ENCODE measurements around the gene NTNG2.
A peak's percentile ranks its signal among the peaks of the same experiment; 100 is the strongest.

Gene NTNG2

DNA sequence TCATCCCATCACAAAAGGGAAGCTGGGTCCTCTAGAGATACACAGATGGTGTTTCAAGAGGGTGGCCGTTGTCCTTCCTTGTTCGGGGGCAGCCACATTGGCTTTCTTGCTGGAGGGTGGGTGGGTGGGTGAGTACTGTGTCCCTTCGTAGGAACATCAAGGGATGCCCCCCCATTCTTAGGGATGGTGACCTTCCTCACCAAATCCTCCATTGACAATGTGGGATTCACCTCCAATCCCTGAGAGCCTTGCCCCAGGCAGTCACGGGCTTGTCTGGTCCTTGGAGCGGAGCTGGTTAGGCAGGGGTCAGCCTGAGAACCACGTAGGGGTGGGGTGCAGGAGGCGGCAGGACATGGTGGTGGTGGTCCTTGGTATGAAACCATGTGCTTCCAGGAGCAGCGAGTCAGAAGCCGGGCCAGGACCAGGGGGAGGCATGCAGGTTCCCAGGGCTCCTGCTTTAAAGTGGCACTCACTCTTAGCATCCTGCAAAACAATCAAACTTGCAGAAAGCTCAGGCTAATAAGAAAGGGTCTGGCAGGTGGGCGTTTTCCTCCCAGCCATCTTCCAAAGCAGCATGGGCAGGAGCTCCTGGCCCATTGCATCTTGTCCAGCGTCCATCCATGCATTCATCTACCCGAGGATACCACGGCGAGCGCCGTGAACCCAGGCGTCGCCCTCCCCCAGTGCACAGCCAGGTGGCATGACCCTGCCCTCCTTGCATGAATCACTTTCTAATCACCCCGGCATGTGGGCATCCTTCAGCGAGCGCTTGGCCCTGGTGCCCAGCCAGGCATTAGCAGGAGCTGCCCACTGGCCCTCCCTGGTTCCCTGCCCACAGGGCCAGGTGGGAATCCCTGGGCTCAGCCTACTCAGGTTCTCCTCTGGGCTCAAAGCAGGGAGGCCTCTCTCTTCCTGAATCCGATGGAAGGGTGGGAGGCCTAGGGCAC lies 76.4 kb downstream of the NTNG2 start:
- DNase-seq, result peak; percentile 24

- peak; percentile 17 for DNase-seq
These were observed 77.1 kb downstream of the NTNG2 start for GRCh38 chr9:132238992-132239391.

DNA sequence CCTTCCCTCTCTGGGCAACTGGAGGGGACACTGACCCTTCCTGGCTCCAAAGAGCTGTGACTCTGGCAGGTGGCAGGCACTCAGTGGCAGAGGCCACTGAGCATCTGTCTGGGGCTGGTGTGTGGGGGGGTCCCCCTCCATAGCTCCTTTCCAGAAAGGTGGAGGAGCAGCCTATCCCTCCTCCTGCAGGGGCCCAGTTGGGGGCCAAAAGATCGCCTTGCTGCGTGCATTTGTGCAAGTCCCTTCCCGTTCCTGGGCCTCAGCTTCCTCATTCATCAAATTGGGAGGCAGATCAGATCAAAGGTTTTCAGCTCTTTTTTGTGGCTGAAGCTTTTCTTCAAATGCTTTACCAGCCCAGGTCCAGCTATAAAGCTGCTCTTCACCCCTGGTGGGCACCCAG lies 77.7 kb downstream of the NTNG2 start:
- DNase-seq, result no peak

GRCh38 chr9:132239999-132240840 lies 78.4 kb downstream of the NTNG2 start:
- peak; percentile 36 for DNase-seq

- peak; percentile 96 for DNase-seq
These were observed 79.1 kb downstream of the NTNG2 start for GRCh38 chr9:132240841-132241482.

DNA sequence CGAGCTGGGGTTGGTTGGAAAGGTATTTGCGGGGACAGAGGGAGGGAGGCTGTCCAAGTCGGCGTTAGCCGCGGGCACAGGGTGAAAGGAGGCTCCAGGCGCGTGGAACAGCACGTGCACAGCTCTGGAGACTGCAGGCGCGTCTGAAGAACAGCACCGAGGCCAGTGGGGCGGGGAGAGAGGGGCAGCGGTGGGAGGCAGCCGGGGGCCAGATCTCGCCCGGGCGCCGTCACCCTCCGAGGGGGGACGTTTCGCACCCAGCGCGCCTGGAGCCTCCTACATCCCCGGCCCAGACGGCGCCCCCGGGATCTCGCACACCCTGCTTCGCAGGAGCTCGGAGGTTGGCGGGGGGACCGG lies 79.6 kb downstream of the NTNG2 start:
- DNase-seq, result no peak

- no peak for DNase-seq
These were observed 80.2 kb downstream of the NTNG2 start for GRCh38 chr9:132241840-132242620.

- DNase-seq, result no peak
These were observed 80.8 kb downstream of the NTNG2 start for GRCh38 chr9:132242621-132243155.

DNA sequence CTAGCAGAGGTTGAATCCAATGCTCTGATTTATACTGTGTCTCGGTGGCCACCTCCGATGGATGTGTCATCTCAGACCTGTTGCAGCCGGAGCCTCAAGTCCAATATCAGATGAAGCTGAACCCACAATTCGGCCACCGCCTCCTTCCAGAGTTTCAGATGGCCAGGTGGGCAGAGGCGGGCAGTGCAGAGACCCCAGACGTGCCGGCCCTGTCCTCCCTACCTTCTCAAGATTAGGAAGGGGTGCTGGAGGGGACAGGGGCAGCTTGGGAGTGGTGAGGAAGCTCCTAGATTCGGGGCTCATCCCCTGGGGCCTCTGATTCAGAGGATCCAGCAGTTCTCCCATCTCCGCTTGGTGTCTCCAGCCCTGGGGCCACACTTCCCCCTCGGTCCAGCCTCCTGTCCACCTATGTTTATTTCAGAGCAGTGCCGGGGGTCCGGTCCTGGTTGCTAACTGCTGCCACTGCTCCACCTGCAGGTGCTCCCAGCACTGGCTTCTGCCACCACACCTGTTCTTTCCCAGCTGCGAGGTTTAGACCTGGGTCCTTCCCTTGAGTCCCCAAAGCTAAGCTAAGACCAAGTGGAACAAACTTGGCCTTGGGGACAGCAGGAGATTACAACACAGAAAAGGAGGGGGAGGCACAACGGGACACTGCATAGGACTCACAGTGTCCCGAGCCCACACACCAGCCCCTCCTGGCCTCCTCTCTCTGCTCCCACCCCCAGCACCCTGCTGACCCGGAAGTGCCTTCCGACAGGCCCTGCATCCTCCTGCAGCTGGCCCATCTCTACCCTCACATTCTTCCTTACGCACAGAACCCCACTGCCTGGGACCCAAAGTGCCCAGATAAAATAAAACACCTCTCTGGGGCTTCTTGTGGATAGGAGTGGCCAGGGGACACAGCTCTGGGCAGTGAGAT lies 81.6 kb downstream of the NTNG2 start:
- DNase-seq, result no peak

- no peak for DNase-seq
These were observed 83.0 kb downstream of the NTNG2 start for GRCh38 chr9:132244582-132245455.

GRCh38 chr9:132245465-132245864 lies 83.6 kb downstream of the NTNG2 start:
- no peak for DNase-seq

- no peak for DNase-seq
These were observed 86.1 kb downstream of the NTNG2 start for GRCh38 chr9:132247942-132248341.

DNA sequence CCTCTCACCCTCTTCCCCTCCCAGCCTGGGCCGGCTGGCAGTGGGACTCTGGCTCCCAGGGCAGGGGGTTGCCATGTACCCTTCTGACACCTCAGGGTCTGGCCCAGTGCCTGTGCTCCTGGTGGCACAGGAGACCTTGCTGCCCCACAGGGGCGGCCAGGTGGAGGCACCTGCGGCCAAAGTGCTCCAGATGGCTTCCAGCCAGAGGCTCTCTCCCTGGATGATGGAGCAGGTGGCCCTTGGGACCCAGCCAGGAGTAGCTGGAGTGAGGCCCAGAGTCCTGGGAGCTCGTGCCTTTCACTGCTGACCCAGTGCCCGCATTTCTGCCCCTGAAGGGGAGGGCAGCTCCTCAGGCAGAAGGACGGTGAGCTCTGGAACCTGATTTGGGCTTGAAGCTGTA lies 87.3 kb downstream of the NTNG2 start:
- DNase-seq, result no peak

- no peak for DNase-seq
These were observed 87.8 kb downstream of the NTNG2 start for GRCh38 chr9:132249690-132250089.

DNA sequence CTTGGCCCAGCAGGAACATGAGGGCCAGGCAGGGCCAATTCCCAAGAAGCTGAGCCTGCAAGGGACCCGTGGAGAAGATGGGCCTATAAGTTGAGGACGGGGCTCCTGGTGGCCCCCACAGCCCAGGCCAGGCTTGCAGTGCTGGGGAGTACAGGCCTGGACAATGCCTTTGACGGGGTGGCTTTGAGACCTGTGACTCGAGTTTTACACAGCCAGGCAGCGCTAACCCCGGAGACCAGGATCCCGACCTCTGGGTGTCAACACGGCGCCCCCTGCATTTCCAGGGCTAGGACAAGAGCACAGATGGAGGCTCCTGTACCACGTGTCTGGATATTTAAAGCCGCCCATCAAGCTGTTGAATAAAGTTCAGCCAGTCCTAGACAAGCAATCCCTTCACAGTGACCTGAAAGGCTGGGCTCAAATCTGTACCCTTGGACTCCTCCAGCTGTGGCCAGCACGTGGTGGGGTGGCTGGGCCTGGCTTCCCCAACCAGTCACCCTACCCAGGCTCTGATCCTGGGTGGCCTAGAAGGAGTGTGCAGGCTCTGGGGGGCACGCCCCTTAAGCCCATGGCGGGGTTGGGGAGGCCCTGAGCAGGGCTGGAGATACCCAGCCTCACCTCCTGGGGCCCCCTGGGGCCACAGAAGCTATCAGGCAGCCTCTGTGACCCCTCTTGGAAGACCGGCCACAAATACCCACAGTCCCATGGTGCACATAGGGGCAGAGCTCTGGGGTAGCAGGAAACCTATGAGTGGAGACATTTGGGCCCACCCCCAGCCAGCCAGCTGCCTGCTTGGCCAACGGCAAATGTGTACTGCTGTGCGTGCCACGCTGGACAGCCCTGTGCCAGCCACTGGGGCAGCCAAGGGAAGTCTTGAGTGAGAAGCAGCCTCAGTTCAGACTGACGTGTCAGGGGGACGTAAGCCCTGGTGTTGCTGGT lies 88.7 kb downstream of the NTNG2 start:
- no peak for DNase-seq

DNA sequence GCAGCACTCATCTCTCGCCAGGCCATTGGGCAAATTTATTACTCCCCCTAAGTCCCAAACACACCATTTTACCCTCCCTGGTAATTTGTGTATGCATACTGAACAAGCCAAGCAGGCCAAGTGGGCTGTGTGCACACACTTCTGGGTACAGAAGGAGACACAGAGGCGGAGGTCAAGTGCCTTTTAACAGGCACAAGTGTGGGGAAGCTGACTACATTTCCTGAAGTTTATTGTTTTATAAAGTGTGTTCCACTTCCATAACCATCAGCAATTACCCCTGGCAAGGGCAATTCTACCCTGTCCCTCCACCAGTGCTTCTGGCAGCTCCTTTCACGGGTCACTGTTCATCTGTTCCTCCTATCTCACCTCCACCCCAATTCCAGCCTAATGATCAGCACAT lies 99.0 kb downstream of the NTNG2 start:
- no peak for DNase-seq

GRCh38 chr9:132266017-132266416 lies 104.2 kb downstream of the NTNG2 start:
- no peak for DNase-seq

- no peak for DNase-seq
These were observed 105.8 kb downstream of the NTNG2 start for GRCh38 chr9:132267660-132268059.

Measured in left hindlimb (tissue), 1 donor.